Left kidney (tissue), 8 donors: Measurements from ENCODE around the gene DHH. TPM values are rescaled to one million over a fixed set of nuclear protein-coding genes. Genes with fewer than 3 reads are reported as not detected.
"Not testable (repeated sequence)": the region's sequence is repeated elsewhere in the genome, so short reads cannot be mapped to it uniquely, and the experiment has no call there.

Experiments used
- DNase-seq: peaks from one replicate; pipeline ENCODE4 v3.0.0-alpha.2; 2013
- long read RNA-seq, 8 donors: transcript quantifications; one replicate each; lab custom pipeline, GENCODE V29; 2026
- polyA plus RNA-seq: library from polyadenylated mRNA; unstranded; fragments of 120-200 nt; gene quantifications from one replicate; pipeline ENCODE4 v1.2.1, GENCODE V29; 2013; ENCODE audit not compliant: insufficient read length

DHH gene
- 0.25 TPM for polyA plus RNA-seq
- long read RNA-seq, donor 1, full-length matches to known transcripts: 2 of 2 reads
- long read RNA-seq, donor 1, partial matches to known transcripts: 0 of 2 reads
- long read RNA-seq, donor 1, other reads (novel, unspliced or antisense): 0 of 2 reads
- long read RNA-seq, donor 2: 0 reads
- long read RNA-seq, donor 3: 0 reads
- long read RNA-seq, donor 4: 0 reads
- long read RNA-seq, donor 5, full-length matches to known transcripts: 1 of 1 reads
- long read RNA-seq, donor 5, partial matches to known transcripts: 0 of 1 reads
- long read RNA-seq, donor 5, other reads (novel, unspliced or antisense): 0 of 1 reads
- long read RNA-seq, donor 6: 0 reads
- long read RNA-seq, donor 7: 0 reads
- long read RNA-seq, donor 8: 0 reads

DNA sequence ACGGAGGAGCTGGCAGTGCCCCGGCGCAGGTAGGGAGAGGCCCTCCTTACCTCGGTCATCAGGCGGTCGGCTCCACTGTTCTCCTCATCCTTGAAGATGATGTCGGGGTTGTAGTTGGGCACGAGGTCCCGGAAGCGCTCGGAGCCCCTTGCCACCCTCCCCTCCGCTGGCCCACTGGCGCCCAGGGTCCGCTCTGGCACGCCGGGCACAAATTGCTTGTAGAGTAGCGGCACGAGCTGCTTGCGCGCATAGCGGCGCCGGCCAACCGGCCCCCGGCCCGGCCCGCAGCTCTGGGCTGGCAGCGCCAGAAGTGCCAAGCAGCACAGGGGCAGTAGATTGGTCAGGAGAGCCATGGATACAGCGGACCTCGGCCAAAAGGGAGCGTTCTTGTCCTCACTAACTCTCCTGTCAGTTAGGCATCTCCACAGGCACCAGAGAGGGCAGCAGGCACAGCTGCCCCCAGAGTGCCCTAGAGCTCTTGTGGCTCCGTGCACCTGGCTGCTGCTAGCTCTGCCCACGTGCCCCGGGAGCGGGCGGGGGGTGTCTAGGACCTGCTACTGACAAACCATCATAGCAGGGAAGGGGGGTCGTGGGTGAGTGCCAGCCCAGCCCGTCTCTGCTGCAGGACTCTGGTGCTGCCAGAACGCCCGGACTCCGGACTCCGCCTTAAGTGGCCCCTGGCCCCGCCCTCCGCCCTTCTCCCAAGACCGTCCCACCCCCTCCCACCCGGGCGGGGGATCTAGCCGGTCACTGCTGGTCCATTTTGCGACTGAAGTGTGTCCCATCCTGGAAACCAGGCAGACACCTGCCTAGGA, at the start of gene DHH:
Gene DHH (minus strand): TSS at position 642 of the 815 bp plus-strand sequence. CDS start 289 bp downstream, at position 353.
- DNase-seq: no peak

DNA sequence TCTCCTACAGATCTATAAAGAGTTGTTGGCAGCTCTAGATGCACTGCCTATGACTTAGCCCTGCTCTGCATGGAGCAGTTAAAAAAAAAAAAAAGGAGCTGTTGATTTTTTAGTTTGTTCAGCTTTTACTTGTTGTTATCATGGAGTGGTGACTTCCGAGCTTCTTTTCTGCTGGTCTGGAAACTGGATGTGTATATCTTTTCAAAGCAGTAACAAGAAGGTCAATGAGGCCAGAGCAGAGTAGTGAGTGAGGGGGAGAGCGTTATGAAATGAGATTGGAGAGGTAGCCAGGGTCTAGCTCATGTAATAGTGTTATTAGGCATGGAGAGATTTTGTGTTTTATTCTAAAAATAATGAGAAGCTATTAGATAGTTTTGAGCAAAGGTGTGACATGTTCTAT, 49.8 kb upstream of the DHH start:
- DNase-seq: no peak

DNA sequence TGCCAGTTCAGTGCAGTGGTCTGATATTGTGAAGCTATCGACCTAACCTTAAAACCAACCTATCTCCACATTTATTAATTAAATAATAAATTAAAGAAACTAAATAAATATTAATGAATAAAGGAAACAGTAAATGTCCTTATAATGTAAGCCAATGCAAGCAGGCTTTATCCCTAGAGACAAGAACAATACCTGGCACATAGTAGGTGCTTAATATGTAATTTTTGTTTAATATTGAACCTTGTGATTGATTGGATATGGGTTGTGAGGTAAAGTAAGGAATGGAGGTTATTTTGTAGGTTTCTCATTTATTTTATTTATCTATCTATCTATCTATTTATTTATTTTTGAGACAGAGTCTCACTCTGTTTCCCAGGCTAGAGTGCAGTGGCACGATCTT, 44.4 kb upstream of the DHH start:
- DNase-seq: no peak

DNA sequence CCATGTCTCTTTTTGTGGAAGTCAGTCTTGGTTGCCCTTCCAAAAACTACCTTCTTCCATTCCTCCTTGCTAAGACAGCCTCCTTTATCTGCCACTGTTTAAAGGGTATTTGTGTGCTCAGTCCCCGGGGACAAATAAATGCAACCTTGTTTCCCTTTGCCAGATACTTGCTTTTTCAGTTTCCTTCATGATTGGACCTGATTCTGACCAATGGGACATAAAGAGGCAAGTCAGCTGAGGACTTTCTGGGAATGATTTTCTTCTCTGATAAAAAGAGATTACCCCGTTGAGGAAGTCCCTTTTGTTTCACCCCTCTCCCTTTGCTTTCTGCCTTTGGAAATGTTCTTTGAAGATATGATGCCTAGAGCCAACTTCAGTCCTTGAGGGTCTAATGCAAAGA, 44.0 kb upstream of the DHH start:
- DNase-seq: no peak

DNA sequence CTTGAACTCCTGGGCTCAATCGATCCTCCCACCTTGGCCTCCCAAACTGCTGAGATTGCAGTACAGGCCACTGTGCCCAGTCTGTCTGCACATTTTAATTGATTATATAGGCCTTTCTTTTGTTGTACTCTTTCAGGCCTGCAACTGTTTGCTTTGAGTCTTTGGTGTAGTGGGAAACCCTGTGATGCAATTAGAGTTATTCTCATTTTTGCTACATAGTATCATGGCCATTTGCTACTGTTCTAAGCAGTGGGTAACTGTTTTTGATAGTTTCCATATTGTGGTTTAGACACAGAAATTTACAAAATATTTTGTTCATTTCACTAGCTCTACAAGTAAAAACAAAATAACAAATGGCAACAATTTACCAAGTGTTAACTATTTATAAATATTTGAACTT, 42.9 kb upstream of the DHH start:
- DNase-seq: no peak

DNA sequence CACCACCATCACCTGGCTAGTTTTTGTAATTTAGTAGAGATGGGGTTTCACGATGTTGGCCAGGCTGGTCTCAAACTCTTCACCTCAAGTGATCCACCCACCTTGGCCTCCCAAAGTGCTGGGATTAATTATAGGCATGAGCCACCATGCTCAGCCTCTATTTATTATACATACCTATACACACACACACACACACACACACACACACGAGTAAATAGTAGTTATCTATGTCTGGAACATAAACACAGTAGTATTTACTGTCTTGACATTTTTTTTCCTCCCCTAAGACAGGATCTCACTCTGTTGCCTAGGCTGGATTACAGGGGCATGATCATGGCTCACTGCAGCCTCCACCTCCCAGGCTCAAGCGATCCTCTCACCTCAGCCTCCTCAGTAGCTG, 42.4 kb upstream of the DHH start:
- not testable (repeated sequence) for DNase-seq

DNA sequence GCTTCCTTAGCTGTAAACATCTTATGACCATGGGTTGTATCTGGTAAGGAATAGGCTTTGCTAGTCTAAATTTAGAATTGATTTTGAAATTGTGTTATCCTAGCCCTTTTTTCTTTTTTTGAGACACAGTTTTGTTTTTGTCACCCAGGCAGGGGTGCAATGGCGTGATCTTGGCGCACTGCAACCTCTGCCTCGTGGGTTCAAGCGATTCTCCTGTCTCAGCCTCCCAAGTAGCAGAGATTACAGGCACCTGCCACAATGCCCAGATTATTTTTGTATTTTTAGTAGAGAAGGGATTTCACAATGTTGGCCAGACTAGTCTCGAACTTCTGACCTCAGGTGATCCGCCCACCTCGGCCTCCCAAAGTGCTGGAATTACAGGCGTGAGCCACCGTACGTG, 39.0 kb upstream of the DHH start:
- DNase-seq: no peak

DNA sequence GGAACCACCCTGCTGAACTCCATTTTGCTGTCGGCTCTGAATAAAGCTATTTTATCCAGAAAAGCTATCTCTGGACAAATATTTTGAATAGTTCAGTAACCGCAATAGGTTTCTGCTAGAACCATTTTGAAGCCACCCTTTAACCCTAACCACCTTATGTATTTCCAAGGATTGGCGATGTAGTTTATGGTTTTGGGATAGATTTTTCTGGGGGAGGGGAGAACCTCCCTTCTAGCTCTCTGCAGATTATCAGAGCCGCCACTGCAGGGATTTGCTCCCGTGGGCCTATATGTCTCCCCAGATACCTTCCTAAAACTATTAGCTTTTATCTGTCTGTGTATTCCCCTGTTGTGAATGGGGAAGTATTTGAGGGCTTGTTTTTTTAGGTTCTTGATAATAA, 38.4 kb upstream of the DHH start:
- DNase-seq: no peak

DNA sequence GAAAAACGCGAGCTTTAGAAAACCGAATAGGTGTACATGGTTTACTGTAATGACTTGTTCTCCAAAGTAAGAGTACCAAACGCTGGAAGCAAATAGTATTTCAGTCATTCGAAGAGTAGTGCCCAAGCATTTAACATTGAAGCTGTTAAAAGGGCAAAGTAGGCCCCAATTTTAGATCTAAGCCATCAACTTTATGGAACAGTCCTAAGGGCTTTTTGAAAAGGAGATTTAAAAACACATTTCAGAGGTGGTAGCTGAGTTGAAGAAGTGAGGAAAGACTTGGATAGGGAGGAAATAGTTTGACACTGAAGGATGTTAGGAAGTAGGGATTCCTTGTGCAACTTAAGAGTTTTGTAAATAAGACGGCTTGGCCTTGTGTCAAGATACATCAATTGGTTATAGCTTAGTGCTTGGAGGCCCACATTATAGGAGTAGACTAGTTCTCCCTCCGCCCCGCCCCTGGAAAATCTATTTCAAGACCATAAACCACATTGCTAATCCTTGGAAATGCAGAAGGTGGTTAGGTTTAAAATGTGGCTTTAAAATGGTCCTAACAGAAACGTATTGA, 37.4 kb upstream of the DHH start:
- DNase-seq: peak; percentile 36

DNA sequence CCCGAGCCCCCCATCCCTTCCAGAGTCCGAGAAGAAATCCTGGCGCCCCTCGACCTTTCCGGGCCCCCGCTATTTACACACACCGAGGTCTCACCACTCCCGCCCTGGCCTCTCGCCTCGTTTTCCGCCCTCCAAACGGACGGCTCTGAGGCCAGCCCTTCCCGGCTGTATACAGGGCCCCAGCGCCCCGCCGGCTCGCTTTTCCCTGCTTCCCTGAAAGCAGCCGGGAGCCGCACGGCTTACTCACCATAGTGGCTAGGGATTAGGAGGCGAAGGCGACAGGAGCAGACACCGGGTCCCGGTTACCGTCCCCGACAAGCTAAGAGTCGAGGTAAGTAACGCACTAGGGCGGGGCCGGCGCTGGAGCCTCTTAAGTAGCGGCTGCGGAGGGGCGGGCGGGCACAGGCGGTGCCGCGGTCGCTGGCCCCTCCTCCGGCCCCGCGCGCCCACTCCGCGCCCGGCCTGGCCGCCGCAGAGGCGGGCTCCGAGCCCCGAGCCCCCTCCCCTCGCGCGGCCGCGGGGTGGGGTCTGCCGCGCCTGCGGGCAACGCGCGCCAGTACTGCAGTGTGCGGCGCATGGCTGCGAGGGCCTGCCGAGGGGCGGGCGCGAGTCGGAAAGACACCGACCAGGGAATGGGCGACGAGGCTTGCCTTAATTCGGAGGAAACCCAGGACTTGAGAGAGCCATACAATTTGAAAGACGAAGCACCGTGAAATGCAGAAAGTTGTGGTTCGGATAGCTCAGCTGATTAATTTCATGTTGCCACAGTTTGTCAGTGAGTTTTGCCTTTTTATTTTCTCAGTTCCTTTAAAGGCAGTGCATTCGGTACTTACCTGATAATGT, 36.7 kb upstream of the DHH start, which contains the start of gene TUBA1B:
Gene TUBA1B (minus strand): TSS at position 345 of the 843 bp plus-strand sequence. CDS start 95 bp downstream, at position 250.
- DNase-seq: peak; percentile 90

DNA sequence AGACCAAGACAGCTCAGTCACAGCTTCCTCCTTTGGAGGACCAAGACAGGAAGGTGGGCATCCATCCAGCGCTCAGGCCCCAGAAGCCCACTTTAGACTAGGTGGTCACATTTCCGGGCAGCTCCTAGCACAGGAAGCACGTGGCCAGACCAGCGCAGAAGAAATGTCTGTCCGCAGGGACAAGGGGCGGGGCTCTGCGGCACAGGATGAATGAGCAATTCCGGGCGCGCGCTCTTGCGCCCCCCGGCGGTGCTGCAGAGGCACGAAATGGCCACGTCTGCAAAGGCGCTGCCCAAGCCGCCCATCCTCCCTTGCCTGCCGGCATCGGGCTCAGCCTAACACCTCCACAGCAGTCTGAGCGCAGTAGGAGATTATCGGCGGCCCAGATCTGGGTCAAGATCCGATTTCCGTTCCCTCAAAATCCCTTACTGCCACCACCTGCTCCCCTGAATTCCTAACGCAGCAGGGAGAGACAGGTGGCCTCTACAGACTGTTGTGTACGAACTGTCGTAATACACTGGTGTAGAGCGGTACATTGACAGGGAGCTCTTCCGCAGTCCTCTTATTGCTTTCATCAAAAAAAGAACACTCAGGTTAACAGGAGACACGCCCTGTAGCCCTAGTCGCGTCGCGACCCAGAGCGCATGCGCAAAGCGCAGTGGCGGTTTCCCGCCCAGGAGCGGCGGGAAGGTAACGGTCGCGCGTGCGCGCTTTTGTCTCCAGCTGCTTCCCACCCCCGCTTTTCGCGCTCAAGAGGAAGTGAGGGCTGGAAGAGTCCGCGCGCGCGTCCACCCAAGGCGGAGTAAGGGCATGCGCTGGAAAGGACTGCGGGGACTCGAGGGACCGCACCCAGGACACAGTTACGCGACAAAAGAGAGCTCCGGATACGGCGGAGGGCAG, 35.8 kb upstream of the DHH start:
- DNase-seq: peak; percentile 90

DNA sequence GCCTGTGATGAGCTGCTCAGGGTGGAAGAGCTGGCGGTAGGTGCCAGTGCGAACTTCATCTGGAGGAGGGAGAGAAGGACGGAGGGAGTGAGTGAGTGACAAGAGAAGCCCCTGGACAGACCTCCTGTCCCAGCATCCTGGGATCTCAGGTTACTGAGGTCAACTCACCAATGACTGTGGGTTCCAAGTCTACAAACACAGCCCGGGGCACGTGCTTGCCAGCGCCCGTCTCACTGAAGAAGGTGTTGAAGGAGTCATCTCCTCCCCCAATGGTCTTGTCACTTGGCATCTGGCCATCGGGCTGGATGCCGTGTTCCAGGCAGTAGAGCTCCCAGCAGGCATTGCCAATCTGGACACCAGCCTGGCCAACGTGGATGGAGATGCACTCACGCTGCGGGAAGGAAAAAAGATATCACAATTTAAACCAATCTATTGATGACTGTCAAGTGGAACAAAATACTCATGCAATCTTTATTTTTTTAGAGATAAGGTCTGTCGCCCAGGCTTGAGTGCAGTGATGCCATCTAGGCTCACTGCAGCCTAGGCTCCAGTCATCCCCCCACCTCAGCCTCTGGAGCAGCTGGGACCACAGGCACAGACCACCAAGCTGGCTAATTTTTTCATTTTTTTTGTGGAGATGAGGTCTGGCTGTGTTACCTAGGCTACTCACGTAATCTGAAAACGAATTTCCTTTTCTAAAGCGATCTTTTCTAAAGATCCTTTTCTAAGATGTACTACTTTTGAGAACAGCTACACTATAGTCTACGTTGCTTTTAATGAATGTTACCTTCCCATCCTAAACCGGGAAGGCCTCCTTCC, 34.9 kb upstream of the DHH start:
- no peak for DNase-seq

DNA sequence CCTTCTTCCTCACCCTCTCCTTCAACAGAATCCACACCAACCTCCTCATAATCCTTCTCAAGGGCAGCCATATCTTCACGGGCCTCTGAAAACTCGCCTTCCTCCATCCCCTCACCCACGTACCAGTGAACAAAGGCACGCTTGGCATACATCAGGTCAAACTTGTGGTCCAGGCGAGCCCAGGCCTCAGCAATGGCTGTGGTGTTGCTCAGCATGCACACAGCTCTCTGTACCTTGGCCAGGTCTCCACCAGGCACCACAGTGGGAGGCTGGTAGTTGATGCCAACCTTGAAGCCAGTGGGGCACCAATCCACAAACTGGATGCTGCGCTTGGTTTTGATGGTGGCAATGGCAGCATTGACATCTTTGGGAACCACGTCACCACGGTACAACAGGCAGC, 33.4 kb upstream of the DHH start:
- not testable (repeated sequence) for DNase-seq

DNA sequence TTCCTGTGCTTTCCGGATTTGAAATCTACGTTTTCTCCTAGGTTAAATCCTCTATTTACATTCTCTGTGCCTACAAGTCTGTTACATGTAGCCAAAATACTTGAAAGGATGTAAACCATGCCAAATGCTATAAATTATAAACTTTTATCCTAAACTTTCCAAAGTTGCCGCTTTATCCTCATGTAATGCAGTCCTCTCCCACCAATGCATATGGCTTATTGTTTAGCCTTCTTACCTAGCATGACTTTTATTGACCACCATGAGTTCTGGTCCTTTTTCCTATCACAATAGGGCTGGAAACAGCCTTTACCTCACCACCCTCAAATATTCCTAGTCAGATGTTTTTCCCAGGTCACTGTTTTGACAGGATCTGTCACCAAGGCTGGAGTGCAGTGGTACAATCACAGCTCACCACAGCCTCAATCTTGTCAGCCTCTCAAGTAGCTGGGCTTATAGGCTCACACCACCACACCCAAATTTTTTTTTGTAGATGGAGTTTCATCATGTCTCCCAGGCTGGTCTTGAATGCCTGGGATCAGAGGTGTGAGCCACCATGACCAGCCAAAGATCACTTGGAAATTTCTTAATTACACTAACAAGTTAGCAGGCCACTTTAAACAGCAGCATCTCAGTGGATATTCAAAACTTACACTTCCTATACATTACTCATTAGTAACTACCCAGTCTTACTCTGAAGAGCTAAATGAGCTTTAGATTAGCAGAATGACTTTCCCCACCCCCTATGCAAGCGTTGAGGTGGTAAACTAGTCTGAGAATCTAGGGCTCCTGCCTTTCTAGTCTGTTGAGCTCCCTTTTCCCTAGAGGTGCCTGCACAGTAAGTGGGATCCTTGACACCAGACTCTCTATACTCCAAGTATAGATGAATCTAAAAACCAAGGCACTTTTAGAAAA, 32.5 kb upstream of the DHH start:
- DNase-seq: no peak

DNA sequence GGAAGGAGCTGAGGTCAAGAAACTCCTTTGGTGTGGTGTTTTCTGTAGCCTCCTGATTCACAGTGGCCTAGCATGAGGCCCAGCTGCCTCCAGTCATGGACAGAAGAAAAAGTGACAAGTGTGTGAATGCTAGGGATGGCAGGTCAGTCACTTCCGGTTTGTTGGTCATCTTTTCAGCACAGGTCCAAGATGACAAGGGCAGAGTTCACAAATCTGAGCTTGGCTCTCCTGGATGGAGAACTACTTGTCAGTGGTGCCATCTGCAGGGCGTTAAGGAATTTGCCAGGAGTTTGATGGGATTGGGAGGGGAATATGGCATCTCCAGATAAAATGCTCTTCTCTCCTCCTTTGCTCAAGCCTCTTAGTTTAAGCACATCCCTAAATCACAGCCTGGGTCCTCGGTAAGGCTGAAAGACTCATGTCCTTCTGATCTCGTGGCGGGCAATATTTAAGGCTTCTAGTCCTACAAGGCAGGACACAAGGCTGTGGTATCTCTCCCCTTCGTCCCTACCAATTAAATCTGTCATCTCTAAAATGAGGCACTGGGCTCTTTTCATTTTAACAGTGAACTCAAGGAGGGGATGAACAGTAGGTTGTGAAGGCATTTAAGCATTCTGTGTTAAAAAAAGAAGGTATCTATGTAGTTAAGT, 26.6 kb upstream of the DHH start:
- DNase-seq: no peak

DNA sequence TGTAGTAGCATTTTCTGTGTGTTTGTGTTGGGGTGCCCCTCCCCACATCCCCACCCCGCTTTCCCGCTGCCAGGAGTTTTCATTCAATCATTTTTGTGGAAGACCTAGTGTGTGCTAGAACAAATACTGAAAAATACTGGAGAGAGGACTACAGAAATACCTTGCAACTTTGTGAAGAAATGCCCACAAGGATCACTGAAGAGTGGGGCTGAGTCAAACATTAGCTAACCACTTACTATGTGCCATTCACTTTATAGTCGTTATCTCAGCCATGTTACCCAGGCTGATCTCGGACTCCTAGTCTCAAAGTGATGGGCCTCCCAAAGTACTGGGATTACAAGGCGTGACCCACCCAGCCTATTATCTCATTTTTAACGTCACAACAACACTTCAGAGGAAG, 16.6 kb upstream of the DHH start:
- DNase-seq: no peak

DNA sequence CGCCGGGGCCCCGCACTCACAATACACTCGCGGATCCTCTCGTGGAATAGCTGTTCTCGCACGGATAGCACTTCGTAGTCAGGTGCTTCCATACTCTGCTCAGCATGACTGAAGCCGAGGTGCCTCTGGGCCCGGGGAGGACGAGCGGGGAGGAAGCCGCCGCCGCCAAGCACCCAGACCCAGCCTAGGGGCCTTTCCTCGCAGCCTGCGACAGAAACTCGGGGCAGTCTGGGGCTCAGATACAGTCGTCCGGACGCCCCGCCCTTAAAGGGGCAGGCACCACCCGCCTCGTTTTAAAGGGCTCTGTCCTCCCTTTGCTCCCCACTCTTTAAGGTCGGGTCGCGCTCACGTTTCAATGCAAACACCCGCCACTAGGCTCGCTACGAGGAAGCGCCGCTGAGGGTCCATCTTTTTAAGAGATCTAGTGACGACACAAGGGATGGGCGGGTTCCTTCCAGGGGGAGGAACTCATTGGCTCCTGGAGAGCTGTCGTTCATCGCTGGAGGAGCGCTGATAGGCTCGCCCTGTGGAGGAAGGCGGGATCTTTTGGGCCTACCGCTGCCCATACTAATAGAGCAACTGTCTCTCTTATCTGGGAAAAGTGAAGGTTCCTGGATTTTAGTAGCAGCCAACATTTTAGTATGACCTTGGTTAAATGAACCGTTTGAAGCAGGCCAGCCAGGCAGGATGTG, 16.0 kb upstream of the DHH start, which contains the start of gene LMBR1L:
Gene LMBR1L (minus strand): TSS at position 384 of the 692 bp plus-strand sequence. CDS start 292 bp downstream, at position 92.
- DNase-seq: peak; percentile 98
